Measurements from ENCODE around the gene GALNT12.

DNA sequence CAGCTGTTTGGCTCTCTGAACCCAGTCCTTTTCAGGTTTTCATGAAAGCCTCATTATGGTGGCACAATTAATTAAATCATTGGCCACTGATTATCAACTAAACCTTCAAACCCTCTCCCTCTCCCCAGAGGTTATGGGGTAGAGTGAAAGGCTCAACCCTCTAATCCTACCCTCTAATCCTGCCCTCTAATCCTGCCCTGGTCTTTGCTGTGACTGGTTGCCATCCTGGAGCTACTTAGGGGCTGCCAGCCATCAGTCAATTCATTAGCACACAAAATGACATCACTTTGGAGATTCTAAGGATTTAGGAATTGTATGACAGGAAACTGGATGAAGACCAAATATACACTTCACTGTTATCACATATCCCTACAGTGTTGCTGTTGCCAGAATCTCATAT lies 47.2 kb upstream of the GALNT12 start:
- TF ChIP-seq GLIS1 (tag by site-specific recombination; IDR thresholded peaks at IDR 0.05) (no peak), TCF7L2 (IDR thresholded peaks at IDR 0.05; ENCODE audit: borderline replicate concordance, low read depth, low read length) (no peak), CTCF (tag by site-specific recombination; IDR thresholded peaks at IDR 0.05) (no peak), ZNF114 (tag by site-specific recombination; IDR thresholded peaks at IDR 0.05) (no peak), ZNF785 (tag by site-specific recombination; IDR thresholded peaks at IDR 0.05) (no peak)

Data from HEK293 (cell line).